IMR-90 (cell line): ENCODE results near the gene SLC38A11. TPM values are rescaled to one million over a fixed set of nuclear protein-coding genes. Genes with fewer than 3 reads are reported as not detected.

Experiments
- ATAC-seq: fragments of 200-7000 bp; cut with Tn5 transposase; 2 replicates; pipeline ENCODE4 v1.9.1; 2020; ENCODE audit warnings: low read depth, mild to moderate bottlenecking, moderate library complexity
- BruUV-seq: library from RNA; stranded (reverse); fragments of 400-500 nt; replicated peaks from 2 replicates; lab custom pipeline; 2021; lab: Mats Ljungman, UMichigan
- CTCF ChIA-PET: fragments of 300-600 bp; formaldehyde crosslinking; extraction: SDS; loops from one replicate; lab custom pipeline; 2021; ENCODE audit warnings: antibody characterized with exemption; lab: Yijun Ruan, JAX
- POLR2A ChIA-PET: fragments of 300-600 bp; sonication (Branson Sonifier 250); formaldehyde crosslinking; loops from one replicate; lab custom pipeline; 2022; ENCODE audit warnings: antibody characterized with exemption; ENCODE audit not compliant: unreplicated experiment; lab: Charles Lee
- DNase-seq: peaks from one replicate; pipeline ENCODE4 v3.0.0; 2013
- H2AFZ ChIP-seq: replicated peaks from 2 replicates; pipeline ENCODE3; 2013; ENCODE audit warnings: low read length, mild to moderate bottlenecking; ENCODE audit not compliant: poor library complexity
- H2AK5ac ChIP-seq: 2 replicates; pipeline ENCODE4 v1.6.1; 2013; ENCODE audit warnings: low read depth, low read length, inconsistent platforms
- H2AK9ac ChIP-seq: replicated peaks from 2 replicates; pipeline ENCODE3; 2013; ENCODE audit warnings: mild to moderate bottlenecking, low read depth, low read length, moderate library complexity; ENCODE audit not compliant: poor library complexity
- H2BK120ac ChIP-seq: 2 replicates; pipeline ENCODE4 v1.6.1; 2013; ENCODE audit warnings: low read depth, low read length, inconsistent platforms
- H2BK15ac ChIP-seq: 3 replicates; pipeline ENCODE4 v1.6.1; 2013; ENCODE audit warnings: low read depth, low read length, inconsistent platforms
- H2BK20ac ChIP-seq: 2 replicates; pipeline ENCODE4 v1.6.1; 2013; ENCODE audit warnings: low read depth, mild to moderate bottlenecking, inconsistent platforms, low read length, moderate library complexity
- H2BK5ac ChIP-seq: 2 replicates; pipeline ENCODE4 v1.6.1; 2013; ENCODE audit warnings: mild to moderate bottlenecking, low read depth, low read length, inconsistent platforms; ENCODE audit not compliant: poor library complexity, severe bottlenecking
- H3K14ac ChIP-seq: replicated peaks from 2 replicates; pipeline ENCODE4 v1.6.1; 2013; ENCODE audit warnings: low read depth, low read length, inconsistent platforms
- H3K18ac ChIP-seq: 2 replicates; pipeline ENCODE4 v1.6.1; 2013; ENCODE audit warnings: low read depth, low read length, control low read depth
- H3K23ac ChIP-seq: 2 replicates; pipeline ENCODE4 v1.6.1; 2013; ENCODE audit warnings: low read depth, low read length, inconsistent platforms
- H3K27ac ChIP-seq: 2 replicates; pipeline ENCODE4 v1.5.1; 2013; ENCODE audit warnings: mild to moderate bottlenecking, control low read depth, low read length; ENCODE audit not compliant: insufficient read depth
- H3K27me3 ChIP-seq: 2 replicates; pipeline ENCODE4 v1.6.1; 2013; ENCODE audit warnings: low read length; ENCODE audit not compliant: control insufficient read depth, insufficient read depth
- H3K36me3 ChIP-seq: 2 replicates; pipeline ENCODE4 v1.6.1; 2013; ENCODE audit warnings: low read length, mixed read lengths; ENCODE audit not compliant: control insufficient read depth, insufficient read depth
- H3K4ac ChIP-seq: 2 replicates; pipeline ENCODE4 v1.6.1; 2013; ENCODE audit warnings: low read depth, low read length, inconsistent platforms
- H3K4me1 ChIP-seq: 2 replicates; pipeline ENCODE4 v1.6.1; 2013; ENCODE audit warnings: low read length, mixed read lengths; ENCODE audit not compliant: control insufficient read depth, insufficient read depth
- H3K4me2 ChIP-seq: 2 replicates; pipeline ENCODE4 v1.6.1; 2013; ENCODE audit warnings: low read depth, mild to moderate bottlenecking, control low read depth, low read length, moderate library complexity
- H3K4me3 ChIP-seq: 2 replicates; pipeline ENCODE4 v1.5.1; 2013; ENCODE audit warnings: low read depth, mild to moderate bottlenecking, control low read depth, low read length, moderate library complexity; ENCODE audit not compliant: insufficient read depth
- H3K56ac ChIP-seq: 2 replicates; pipeline ENCODE4 v1.6.1; 2013; ENCODE audit warnings: low read length, inconsistent platforms; ENCODE audit not compliant: insufficient read depth; ENCODE audit errors: extremely low read depth
- H3K79me1 ChIP-seq, 2 experiments: 2 replicates each; pipeline ENCODE4 v1.6.1; 2013; ENCODE audit warnings: low read length in 2 of 2, inconsistent platforms in 1 of 2, low read depth in 1 of 2
- H3K9ac ChIP-seq: 2 replicates; pipeline ENCODE4 v1.6.1; 2013; ENCODE audit warnings: low read depth, low read length, control low read depth
- H3K9me1 ChIP-seq: 2 replicates; pipeline ENCODE4 v1.6.1; 2013; ENCODE audit warnings: low read length, inconsistent platforms; ENCODE audit not compliant: insufficient read depth
- H3K9me3 ChIP-seq: 2 replicates; pipeline ENCODE4 v1.6.1; 2013; ENCODE audit warnings: low read length; ENCODE audit not compliant: control insufficient read depth, insufficient read depth
- H4K20me1 ChIP-seq: 2 replicates; pipeline ENCODE4 v1.6.1; 2013; ENCODE audit warnings: low read length, inconsistent platforms; ENCODE audit not compliant: insufficient read depth
- H4K5ac ChIP-seq: 2 replicates; pipeline ENCODE4 v1.6.1; 2013; ENCODE audit warnings: mild to moderate bottlenecking, low read depth, low read length, control low read depth
- H4K8ac ChIP-seq, 2 experiments: 2 replicates each; pipeline ENCODE4 v1.6.1; 2013; ENCODE audit warnings: low read depth in 2 of 2, low read length in 2 of 2, control low read depth in 1 of 2, inconsistent platforms in 1 of 2
- H4K91ac ChIP-seq: 2 replicates; pipeline ENCODE4 v1.6.1; 2013; ENCODE audit warnings: low read depth, low read length, inconsistent platforms; ENCODE audit not compliant: insufficient read depth
- BHLHE40 ChIP-seq: fragments of 150-350 bp; IDR thresholded peaks from 2 replicates; pipeline ENCODE4 v1.6.1; 2016; ENCODE audit warnings: mild to moderate bottlenecking, low read depth, low read length
- CEBPB ChIP-seq: IDR thresholded peaks from 2 replicates; pipeline ENCODE4 v1.6.1; 2012; ENCODE audit warnings: low read depth, low read length, improper control_type of control experiment
- CHD1 ChIP-seq: IDR thresholded peaks from 2 replicates; pipeline ENCODE4 v1.6.1; 2012; ENCODE audit warnings: low read depth, low read length, improper control_type of control experiment
- FOS ChIP-seq: fragments of 150-350 bp; IDR thresholded peaks from 2 replicates; pipeline ENCODE4 v1.6.1; 2016; ENCODE audit warnings: low read depth, low read length
- MAFK ChIP-seq: IDR thresholded peaks from 2 replicates; pipeline ENCODE4 v1.6.1; 2012; ENCODE audit warnings: low read depth, low read length, improper control_type of control experiment
- MAZ ChIP-seq: IDR thresholded peaks from 2 replicates; pipeline ENCODE4 v1.6.1; 2012; ENCODE audit warnings: low read depth, mild to moderate bottlenecking, low read length, improper control_type of control experiment, moderate library complexity, borderline replicate concordance
- MXI1 ChIP-seq: IDR thresholded peaks from 2 replicates; pipeline ENCODE4 v1.6.1; 2012; ENCODE audit warnings: low read depth, mild to moderate bottlenecking, low read length, moderate library complexity, borderline replicate concordance
- NFE2L2 ChIP-seq: fragments of 150-350 bp; IDR thresholded peaks from 2 replicates; pipeline ENCODE4 v1.6.1; 2016; ENCODE audit warnings: low read depth, mild to moderate bottlenecking, low read length
- POLR2A ChIP-seq: IDR thresholded peaks from 2 replicates; pipeline ENCODE4 v1.6.1; 2012; ENCODE audit warnings: mild to moderate bottlenecking, low read depth, low read length
- RAD21 ChIP-seq: IDR thresholded peaks from 2 replicates; pipeline ENCODE4 v1.6.1; 2012; ENCODE audit warnings: low read length, improper control_type of control experiment
- RCOR1 ChIP-seq: IDR thresholded peaks from 2 replicates; pipeline ENCODE4 v1.6.1; 2012; ENCODE audit warnings: mild to moderate bottlenecking, low read length, improper control_type of control experiment; ENCODE audit not compliant: insufficient replicate concordance
- RFX5 ChIP-seq: IDR thresholded peaks from 2 replicates; pipeline ENCODE4 v1.8.0; 2012; ENCODE audit warnings: low read depth, mild to moderate bottlenecking, low read length, moderate library complexity
- USF2 ChIP-seq: fragments of 150-350 bp; IDR thresholded peaks from 2 replicates; pipeline ENCODE4 v1.6.1; 2017; ENCODE audit warnings: mild to moderate bottlenecking, antibody characterized with exemption, low read length, low read depth
- WGBS, 2 experiments: methylation state at CpG; one replicate each; pipeline versions ENCODE4 v1.1.5 to v1.1.7; 2013; ENCODE audit warnings: missing lambda C conversion rate in 2 of 2; ENCODE audit not compliant: insufficient read length in 1 of 2; ENCODE audit errors: extremely low coverage in 2 of 2; 5-methylcytosine and 5-hydroxymethylcytosine counted together
- dilution Hi-C: fragments of 300-500 bp; cut with HindIII; formaldehyde crosslinking; loops from one replicate; pipeline ENCODE4 v1.14.3; 2018; ENCODE audit warnings: low sequenced_read_pairs; ENCODE audit not compliant: unreplicated experiment
- in situ Hi-C: fragments of 300-500 bp; cut with MboI; formaldehyde crosslinking; loops from 3 replicates; pipeline ENCODE4 v1.14.3; 2019; ENCODE audit warnings: low sequenced_read_pairs, inconsistent platforms, mixed read lengths
- intact Hi-C: fragments of 100-400 bp; cut with micrococcal nuclease; formaldehyde crosslinking; loops from 2 replicates; pipeline ENCODE4 v1.10.0; 2022
- polyA plus RNA-seq, 3 experiments: library from polyadenylated mRNA; depleted of rRNA; stranded (reverse); fragments of >200 nt; gene quantifications; 2 replicates each; pipeline ENCODE4 v1.2.3, GENCODE V29; 2012; ENCODE audit warnings: low replicate concordance in 1 of 3
- total RNA-seq: library from RNA; depleted of rRNA; stranded (reverse); fragments of >200 nt; gene quantifications from 2 replicates; pipeline ENCODE4 v1.2.3, GENCODE V29; 2012
- TF ChIP-seq, protein P1 (sequence below): fragments of 150-350 bp; IDR thresholded peaks from 2 replicates; pipeline ENCODE4 v1.6.1; 2016; ENCODE audit warnings: low read depth, mild to moderate bottlenecking, low read length, moderate library complexity, borderline replicate concordance

The SLC38A11 gene
- total and polyA plus RNA-seq, 2 of the 4 experiments (the other 2 are of a cell fraction): 0.18 to 0.21 TPM

DNA sequence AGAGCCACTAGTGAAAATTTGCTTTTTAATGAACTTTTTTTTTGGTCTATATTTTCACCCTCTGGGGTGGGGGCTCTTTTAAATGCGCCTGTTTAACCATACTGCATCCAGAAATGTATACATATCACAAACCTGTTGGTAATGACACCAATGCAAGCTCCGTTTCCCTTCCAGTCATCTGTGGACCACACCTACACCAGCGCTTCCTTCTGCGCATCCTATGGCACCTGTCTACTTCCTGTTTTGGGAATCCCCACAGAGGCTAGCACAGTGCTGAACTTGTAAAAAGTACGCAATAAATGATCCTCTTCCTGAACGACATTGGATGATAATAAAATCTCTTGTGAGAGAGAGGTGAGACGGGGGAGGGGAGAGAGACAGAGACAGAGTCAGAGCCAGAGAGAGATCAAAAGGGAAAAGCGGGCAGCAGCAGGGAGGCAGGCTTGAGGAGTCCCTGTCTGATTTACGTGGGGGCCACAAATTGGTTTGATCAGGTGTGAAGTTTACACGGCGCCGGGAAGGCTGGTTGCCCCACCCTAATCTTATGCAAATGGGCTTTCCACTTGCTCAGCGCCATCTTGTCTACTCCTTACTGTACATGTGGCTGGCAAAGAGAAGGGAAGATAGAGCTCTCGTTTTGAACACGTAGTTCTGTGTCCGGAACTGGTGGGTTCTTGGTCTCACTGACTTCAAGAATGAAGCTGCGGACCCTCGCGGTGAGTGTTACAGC lies 38.1 kb upstream of the SLC38A11 start (continued):
- no peak for TF ChIP-seq USF2

DNA sequence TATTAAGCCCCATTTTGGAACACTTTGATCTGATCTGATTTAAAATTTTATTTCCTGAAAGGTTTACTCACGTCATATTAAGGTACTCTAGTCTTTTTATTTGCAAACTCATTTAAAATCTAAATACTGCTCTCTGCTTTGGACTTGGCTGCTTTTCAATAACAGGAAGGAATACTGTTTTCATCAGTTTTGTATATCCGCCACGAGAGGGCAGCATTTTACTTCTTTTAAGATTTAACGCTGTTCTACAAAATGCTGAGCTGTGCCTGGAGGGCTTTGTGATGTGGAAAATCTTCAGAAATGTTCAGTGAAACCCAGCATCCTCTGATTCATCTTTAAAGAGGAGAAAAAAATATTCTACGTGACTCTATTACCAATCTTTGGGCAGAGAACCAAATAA lies 37.5 kb upstream of the SLC38A11 start:
- DNase-seq (peak; percentile 89), ATAC-seq (peak; percentile 55)
- Histone ChIP-seq H3K56ac (no peak overlapping the region), H2BK15ac (no peak overlapping the region), H3K4ac (no peak overlapping the region), H4K5ac (no peak overlapping the region), H2AFZ (no peak overlapping the region), H3K36me3 (no peaks in the 10 kb centered on the region), H3K27me3 (no peaks in the 10 kb centered on the region), H3K9ac (no peak overlapping the region), H4K91ac (no peak overlapping the region), H4K8ac (no peak overlapping the region), H3K4me1 (peaks cover 8% of the 10 kb centered on the region), H3K27ac (no peak overlapping the region), H3K4me2 (no peak overlapping the region), H3K4me3 (no peak overlapping the region), H3K14ac (no peak overlapping the region), H3K18ac (no peak overlapping the region), H3K9me1 (peaks cover 11% of the 10 kb centered on the region), H4K20me1 (no peaks in the 10 kb centered on the region), H2AK5ac (no peak overlapping the region), H3K79me1 (no peaks in the 10 kb centered on the region), H2BK20ac (no peak overlapping the region), H2BK5ac (no peak overlapping the region), H2AK9ac (no peak overlapping the region), H2BK120ac (no peak overlapping the region), H3K23ac (no peak overlapping the region), H3K9me3 (no peaks in the 10 kb centered on the region)
- intact Hi-C loops: loop anchor here (1.0 to 10.0 kb wide), 6 partner anchors 71 to 882 kb away; partner anchors contain the start of genes COBLL1 and SCN3A
- in situ Hi-C loops: no loop called here
- no CpG with 5 or more reads among the region's 5 CpGs for WGBS, 2 experiments
- BruUV-seq: no TSS peak
- ChIA-PET CTCF (interaction anchor here (0.5 to 1.6 kb wide), 7 partner anchors 10 to 1189 kb away, joined by 3 to 11 read pairs (median 3); no protein-coding TSS in a partner anchor), POLR2A (interaction anchor here (0.7 kb wide), 1 partner anchor 211 kb away, joined by 3 read pairs; no protein-coding TSS in a partner anchor)
- dilution Hi-C loops: no loop called here
- TF ChIP-seq, protein P1, sequence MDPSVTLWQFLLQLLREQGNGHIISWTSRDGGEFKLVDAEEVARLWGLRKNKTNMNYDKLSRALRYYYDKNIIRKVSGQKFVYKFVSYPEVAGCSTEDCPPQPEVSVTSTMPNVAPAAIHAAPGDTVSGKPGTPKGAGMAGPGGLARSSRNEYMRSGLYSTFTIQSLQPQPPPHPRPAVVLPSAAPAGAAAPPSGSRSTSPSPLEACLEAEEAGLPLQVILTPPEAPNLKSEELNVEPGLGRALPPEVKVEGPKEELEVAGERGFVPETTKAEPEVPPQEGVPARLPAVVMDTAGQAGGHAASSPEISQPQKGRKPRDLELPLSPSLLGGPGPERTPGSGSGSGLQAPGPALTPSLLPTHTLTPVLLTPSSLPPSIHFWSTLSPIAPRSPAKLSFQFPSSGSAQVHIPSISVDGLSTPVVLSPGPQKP: no peak
- TF ChIP-seq MAZ (no peak), CEBPB (no peak), MAFK (peak; percentile 79), NFE2L2 (no peak), USF2 (no peak), BHLHE40 (no peak), CHD1 (no peak), RFX5 (no peak), RCOR1 (no peak), FOS (no peak), MXI1 (no peak), POLR2A (no peak), RAD21 (peak; percentile 61)
